GM18508 (cell line): ENCODE data around the gene SPAG9.

Experiments
- ATAC-seq: cut with Tn5 transposase; IDR thresholded peaks from one replicate; pipeline ENCODE4 v1.9.1; 2021; ENCODE audit warnings: moderate number of reproducible peaks; ENCODE audit not compliant: insufficient read depth, unreplicated experiment

SPAG9 gene

DNA sequence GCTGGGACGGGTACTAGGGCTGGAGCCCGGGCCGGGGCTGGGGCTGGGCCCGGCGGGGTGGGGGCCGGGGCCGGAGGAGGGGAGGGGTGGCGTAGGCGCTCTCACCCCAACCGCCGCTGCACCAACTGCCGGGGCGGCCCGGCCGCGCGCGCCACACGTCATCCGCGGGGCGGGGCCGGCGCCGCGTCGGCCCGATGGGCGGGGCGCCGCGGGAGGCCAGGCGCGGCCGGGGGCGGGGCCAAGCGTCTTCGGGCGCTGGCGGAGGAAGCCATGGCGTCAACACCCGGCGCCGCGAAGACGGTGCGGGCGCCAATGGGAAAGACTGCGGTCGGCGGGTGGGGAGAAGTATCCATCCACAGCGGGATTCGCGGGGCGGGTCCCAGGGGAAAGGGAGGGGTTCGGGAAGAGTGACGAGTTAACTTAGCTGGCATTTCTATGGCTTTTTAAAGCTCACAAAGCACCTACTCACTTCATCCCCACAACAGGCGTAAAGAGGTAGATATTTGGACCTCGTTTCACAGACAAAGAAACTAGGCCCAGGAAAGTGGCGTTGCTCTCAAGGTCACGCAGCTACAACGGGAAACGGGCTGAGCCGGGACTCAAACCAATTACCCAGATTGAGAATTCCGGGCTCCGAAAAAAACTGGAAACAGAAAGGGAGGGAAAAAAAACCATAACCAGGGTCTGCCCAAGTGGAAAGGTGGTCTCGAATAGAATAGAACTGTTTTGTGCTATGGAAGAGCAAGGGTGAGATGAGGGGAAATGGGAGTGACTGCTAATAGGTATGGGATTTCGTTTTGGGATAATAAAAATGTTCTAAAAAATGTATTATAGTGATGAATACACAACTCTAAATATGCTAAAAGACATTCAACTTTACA lies at the start of gene SPAG9:
TSS of gene SPAG9 (minus strand) at position 130 of the 881 bp plus-strand sequence. CDS start 212 bp downstream, outside the sequence.
- ATAC-seq = no peak

- no peak for ATAC-seq
Measured at GRCh38 chr17:51169340-51169739, 48.7 kb upstream of the SPAG9 start.

GRCh38 chr17:51166987-51167931 lies 46.6 kb upstream of the SPAG9 start:
- ATAC-seq = peak; percentile 27

DNA sequence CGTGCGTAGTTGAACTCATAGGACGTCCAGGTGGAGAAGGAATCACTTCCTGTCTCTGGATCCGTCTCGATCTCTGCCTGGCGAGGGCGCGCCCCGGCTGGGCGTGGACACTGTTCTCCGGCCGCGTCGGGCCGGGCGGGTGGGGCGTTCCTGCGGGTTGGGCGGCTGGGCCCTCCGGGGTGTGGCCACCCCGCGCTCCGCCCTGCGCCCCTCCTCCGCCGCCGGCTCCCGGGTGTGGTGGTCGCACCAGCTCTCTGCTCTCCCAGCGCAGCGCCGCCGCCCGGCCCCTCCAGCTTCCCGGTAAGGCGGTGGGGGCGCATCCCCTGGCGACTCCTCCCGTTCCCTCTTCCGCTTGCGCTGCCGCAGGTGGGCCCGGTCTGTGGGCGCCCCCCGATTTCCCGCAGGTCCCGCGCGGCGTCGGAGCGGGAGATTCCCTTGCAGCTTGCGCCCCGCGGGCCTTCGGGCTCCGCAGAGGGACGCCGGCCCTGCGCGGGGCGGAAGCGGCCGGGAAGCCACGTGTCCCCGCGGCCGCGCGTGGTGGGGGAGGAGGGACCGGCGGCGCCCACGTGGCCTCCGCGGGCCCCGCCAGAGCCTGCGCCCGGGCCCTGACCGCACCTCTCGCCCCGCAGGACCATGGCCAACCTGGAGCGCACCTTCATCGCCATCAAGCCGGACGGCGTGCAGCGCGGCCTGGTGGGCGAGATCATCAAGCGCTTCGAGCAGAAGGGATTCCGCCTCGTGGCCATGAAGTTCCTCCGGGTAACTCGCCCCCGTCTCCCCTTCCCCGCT lies 45.7 kb upstream of the SPAG9 start, which contains the start of gene NME2:
TSS of gene NME2 (plus strand) at position 214 of the 789 bp plus-strand sequence. CDS start at position 634, 420 bp downstream.
- ATAC-seq = peak; percentile 67

- ATAC-seq = no peak
Measured at GRCh38 chr17:51165680-51166197, 45.1 kb upstream of the SPAG9 start.

- no peak for ATAC-seq
Measured at GRCh38 chr17:51164911-51165679, 44.4 kb upstream of the SPAG9 start.

GRCh38 chr17:51161541-51161940 lies 40.9 kb upstream of the SPAG9 start:
- ATAC-seq = no peak

- no peak for ATAC-seq
Measured at GRCh38 chr17:51159604-51160003, 38.9 kb upstream of the SPAG9 start.

DNA sequence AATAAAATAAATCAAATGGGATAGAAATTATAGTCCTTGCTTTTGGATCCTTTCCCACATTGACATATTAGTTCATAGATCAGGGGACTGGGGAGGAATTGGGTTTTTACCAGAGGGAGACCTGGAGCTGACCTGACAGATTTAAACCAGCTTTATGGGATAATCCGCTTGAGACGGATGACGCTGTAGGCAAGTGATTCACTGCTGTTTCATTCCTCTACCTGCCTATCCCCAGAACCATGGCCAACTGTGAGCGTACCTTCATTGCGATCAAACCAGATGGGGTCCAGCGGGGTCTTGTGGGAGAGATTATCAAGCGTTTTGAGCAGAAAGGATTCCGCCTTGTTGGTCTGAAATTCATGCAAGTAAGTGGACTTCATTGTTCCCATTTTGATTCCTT lies 34.7 kb upstream of the SPAG9 start:
- ATAC-seq = no peak

DNA sequence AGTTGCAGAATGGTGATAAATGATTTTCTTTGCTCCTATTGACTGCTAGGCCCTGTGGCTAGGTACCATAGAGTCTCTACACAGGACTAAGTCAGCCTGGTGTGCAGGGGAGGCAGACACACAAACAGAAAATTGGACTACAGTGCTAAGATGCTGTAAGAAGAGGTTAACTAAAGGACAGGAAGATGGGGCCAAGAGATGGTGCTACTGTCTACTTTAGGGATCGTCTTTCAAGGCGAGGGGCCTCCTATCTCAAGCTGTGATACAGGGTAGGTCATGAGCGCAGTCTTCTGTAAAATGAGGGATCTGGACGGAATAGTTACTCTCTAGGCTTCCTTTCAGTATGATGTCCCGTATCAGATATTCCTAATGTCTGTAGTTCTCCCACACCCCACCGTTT lies 33.5 kb upstream of the SPAG9 start:
- no peak for ATAC-seq

GRCh38 chr17:51153210-51154072 lies 32.8 kb upstream of the SPAG9 start, which contains the start of gene NME1:
NME1 (plus strand) TSS chr17:51153559; CDS start chr17:51155655, 2,096 bp downstream.
- ATAC-seq = peak; percentile 82

DNA sequence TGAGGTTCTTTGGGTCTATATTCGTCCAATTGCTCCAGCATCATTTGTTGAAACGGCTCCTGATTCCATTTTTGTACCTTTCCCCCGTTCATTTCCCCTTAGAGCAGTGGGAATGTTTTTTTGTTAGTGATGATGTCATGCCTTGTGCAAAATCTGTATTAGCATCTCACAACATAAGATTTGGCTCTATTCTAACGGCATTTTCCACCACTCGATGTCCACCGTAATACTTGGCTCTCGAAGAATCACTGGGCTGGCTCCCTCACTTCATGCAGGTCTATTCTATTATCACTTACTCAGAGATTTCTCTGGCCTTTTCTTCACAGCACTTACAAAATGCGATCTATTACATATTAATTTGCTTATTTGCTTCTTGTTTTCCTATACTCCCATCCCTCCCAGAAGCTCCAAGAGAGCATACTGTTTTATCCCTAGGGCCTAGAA lies 32.1 kb upstream of the SPAG9 start:
- no peak for ATAC-seq

GRCh38 chr17:51150932-51151331 lies 30.3 kb upstream of the SPAG9 start:
- ATAC-seq = no peak

- no peak for ATAC-seq
Measured at GRCh38 chr17:51149163-51149562, 28.5 kb upstream of the SPAG9 start.

- ATAC-seq = no peak
Measured at GRCh38 chr17:51147650-51148049, 27.0 kb upstream of the SPAG9 start.

GRCh38 chr17:51144266-51145022 lies 23.8 kb upstream of the SPAG9 start:
- no peak for ATAC-seq

- ATAC-seq = no peak
Measured at GRCh38 chr17:51142597-51142996, 21.9 kb upstream of the SPAG9 start.
